OCI-LY7 (cell line): Measurements from ENCODE around the gene MINDY4. TPM values are rescaled to one million over a fixed set of nuclear protein-coding genes. Genes with fewer than 3 reads are reported as not detected.

ENCODE experiments used
- BruUV-seq: library from RNA; stranded (reverse); fragments of 400-500 nt; replicated peaks from 2 replicates; lab custom pipeline; 2021; lab: Mats Ljungman, UMichigan
- CTCF ChIA-PET: fragments of 300-600 bp; sonication (Branson Sonifier 250); formaldehyde crosslinking; loops from one replicate; lab custom pipeline; 2022; ENCODE audit warnings: antibody characterized with exemption; ENCODE audit not compliant: unreplicated experiment; lab: Charles Lee
- POLR2A ChIA-PET: fragments of 300-600 bp; sonication (Branson Sonifier 250); formaldehyde crosslinking; loops from one replicate; lab custom pipeline; 2022; ENCODE audit warnings: antibody characterized with exemption; lab: Charles Lee
- DNase-seq: peaks from one replicate; pipeline ENCODE4 v3.0.0-alpha.2; 2015; ENCODE audit warnings: low spot score
- H2AFZ ChIP-seq: fragments of 200-600 bp; sonication (generic), shearing (Covaris generic); 2 replicates; pipeline ENCODE4 v1.6.1; 2014; ENCODE audit warnings: mild to moderate bottlenecking, antibody characterized with exemption, low read length, moderate library complexity
- H3K27ac ChIP-seq: fragments of 200-600 bp; sonication (generic); 2 replicates; pipeline ENCODE4 v1.5.1; 2014; ENCODE audit warnings: mixed run types, low read depth, mild to moderate bottlenecking, moderate library complexity, low read length, inconsistent platforms; ENCODE audit not compliant: poor library complexity, severe bottlenecking
- H3K36me3 ChIP-seq: fragments of 200-600 bp; sonication (generic); 2 replicates; pipeline ENCODE4 v1.6.1; 2014; ENCODE audit warnings: mild to moderate bottlenecking, antibody characterized with exemption, low read length, moderate library complexity, mixed read lengths; ENCODE audit not compliant: insufficient read depth
- H3K4me1 ChIP-seq: fragments of 200-600 bp; sonication (generic); 2 replicates; pipeline ENCODE4 v1.5.1; 2014; ENCODE audit warnings: mild to moderate bottlenecking, low read length; ENCODE audit not compliant: insufficient read depth, poor library complexity, severe bottlenecking
- H3K4me2 ChIP-seq: fragments of 200-600 bp; sonication (generic); 2 replicates; pipeline ENCODE4 v1.6.1; 2014; ENCODE audit warnings: mild to moderate bottlenecking, low read length
- H3K4me3 ChIP-seq: fragments of 200-600 bp; sonication (generic); 2 replicates; pipeline ENCODE4 v1.5.1; 2014; ENCODE audit warnings: mild to moderate bottlenecking, low read depth, low read length; ENCODE audit not compliant: poor library complexity, severe bottlenecking
- H3K79me2 ChIP-seq: fragments of 200-600 bp; sonication (generic); 2 replicates; pipeline ENCODE4 v1.6.1; 2016; ENCODE audit warnings: low read depth, mild to moderate bottlenecking, low read length, moderate library complexity, mixed read lengths; ENCODE audit not compliant: insufficient read depth
- H3K9me2 ChIP-seq: fragments of 200-600 bp; sonication (generic); 2 replicates; pipeline ENCODE4 v1.6.1; 2016; ENCODE audit warnings: mild to moderate bottlenecking, low read length, mixed read lengths; ENCODE audit not compliant: insufficient read depth
- H3K9me3 ChIP-seq: fragments of 200-600 bp; sonication (generic); 2 replicates; pipeline ENCODE4 v1.6.1; 2014; ENCODE audit warnings: mild to moderate bottlenecking, mixed run types, low read length, mixed read lengths
- H4K20me1 ChIP-seq: fragments of 200-600 bp; sonication (generic); 2 replicates; pipeline ENCODE4 v1.6.1; 2014; ENCODE audit warnings: mild to moderate bottlenecking, antibody characterized with exemption, low read length, moderate library complexity, mixed read lengths; ENCODE audit not compliant: insufficient read depth
- EZH2phosphoT487 ChIP-seq: fragments of 200-600 bp; sonication (generic); IDR thresholded peaks from 2 replicates; pipeline ENCODE4 v1.6.1; 2018; ENCODE audit warnings: low read depth, borderline replicate concordance, mild to moderate bottlenecking, mixed run types, antibody characterized with exemption, low read length, moderate library complexity, mixed read lengths
- intact Hi-C: fragments of 100-400 bp; cut with micrococcal nuclease; formaldehyde crosslinking; loops from one replicate; pipeline ENCODE4 v1.10.0; 2022; ENCODE audit not compliant: unreplicated experiment
- total RNA-seq, 2 experiments: library from RNA; depleted of rRNA in 1 of 2; stranded (reverse); fragments of >200 nt in 1 of 2; shearing (Covaris generic) in 1 of 2; gene quantifications; 2 replicates each; pipeline ENCODE4 v1.2.3, GENCODE V29; 2014 to 2022
- TF ChIP-seq, protein P1 (sequence below): fragments of 200-600 bp; sonication (generic); conservative IDR thresholded peaks from 2 replicates; pipeline ENCODE4 v1.5.1; 2014; ENCODE audit warnings: mild to moderate bottlenecking, antibody characterized with exemption, low read length, moderate library complexity, mixed read lengths

MINDY4 gene
- total RNA-seq, 2 experiments from 2014 or later: 0.86 TPM; not detected in 1

DNA sequence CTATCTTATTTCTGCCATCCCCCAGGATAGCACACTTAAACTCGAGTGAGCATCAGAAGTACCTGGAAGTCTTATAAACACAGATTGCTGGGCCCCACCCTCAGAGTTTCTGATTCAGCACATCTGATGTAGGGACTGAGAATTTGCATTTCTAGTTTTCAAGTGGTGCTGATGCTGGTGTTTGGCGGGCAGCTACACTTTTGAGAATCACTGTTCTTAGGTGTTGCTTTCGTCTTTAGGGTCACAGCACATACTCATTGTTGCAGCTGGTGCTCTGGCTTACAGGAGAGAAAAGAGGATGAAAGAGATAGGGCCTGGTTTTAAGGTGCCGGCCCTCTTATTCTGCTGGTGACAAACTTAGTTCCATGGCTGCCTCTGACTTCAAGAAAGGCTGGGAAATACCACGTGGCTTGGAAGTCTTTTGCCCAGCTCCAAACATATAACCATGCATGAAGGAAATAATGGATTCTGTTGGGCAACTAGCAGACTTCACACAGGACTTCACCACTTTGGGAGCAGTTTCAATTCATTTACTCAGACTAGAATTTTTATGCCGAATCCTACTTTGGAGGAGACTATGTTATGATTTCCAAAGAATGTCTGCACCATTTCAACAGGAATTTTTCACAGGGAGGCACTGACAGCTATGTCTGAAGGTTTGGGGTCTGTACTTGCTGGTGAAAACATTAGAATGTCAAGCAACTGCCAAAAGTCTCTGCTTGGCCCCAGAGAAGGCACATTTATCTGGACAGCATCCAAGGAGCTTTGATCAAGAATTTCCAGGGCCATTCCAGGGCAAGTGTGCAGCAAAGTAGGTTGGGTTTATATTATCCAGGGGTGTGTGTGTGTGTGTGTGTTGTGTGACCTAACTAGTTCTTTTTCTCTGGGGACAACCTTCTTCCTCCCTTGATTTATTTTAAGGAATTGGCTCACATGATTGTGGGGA is 6.9 kb upstream of the MINDY4 start:
- Histone ChIP-seq H4K20me1 (no peaks in the 10 kb centered on the region), H3K79me2 (no peaks in the 10 kb centered on the region), H3K36me3 (no peaks in the 10 kb centered on the region), H3K27ac (no peak overlapping the region), H3K4me3 (no peak overlapping the region), H3K9me2 (no peaks in the 10 kb centered on the region), H3K9me3 (no peaks in the 10 kb centered on the region), H3K4me1 (no peaks in the 10 kb centered on the region), H2AFZ (no peak overlapping the region), H3K4me2 (no peak overlapping the region)
- intact Hi-C loops: no loop called here
- CTCF ChIA-PET: no interaction called here
- no peak for TF ChIP-seq EZH2phosphoT487
- TF ChIP-seq, protein P1, sequence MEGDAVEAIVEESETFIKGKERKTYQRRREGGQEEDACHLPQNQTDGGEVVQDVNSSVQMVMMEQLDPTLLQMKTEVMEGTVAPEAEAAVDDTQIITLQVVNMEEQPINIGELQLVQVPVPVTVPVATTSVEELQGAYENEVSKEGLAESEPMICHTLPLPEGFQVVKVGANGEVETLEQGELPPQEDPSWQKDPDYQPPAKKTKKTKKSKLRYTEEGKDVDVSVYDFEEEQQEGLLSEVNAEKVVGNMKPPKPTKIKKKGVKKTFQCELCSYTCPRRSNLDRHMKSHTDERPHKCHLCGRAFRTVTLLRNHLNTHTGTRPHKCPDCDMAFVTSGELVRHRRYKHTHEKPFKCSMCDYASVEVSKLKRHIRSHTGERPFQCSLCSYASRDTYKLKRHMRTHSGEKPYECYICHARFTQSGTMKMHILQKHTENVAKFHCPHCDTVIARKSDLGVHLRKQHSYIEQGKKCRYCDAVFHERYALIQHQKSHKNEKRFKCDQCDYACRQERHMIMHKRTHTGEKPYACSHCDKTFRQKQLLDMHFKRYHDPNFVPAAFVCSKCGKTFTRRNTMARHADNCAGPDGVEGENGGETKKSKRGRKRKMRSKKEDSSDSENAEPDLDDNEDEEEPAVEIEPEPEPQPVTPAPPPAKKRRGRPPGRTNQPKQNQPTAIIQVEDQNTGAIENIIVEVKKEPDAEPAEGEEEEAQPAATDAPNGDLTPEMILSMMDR: no peak
- POLR2A ChIA-PET: interaction anchor here (0.6 to 0.8 kb wide), 3 partner anchors 13 to 216 kb away, joined by 3 read pairs; no protein-coding TSS in a partner anchor
- DNase-seq: no peak
- no TSS peak for BruUV-seq

DNA sequence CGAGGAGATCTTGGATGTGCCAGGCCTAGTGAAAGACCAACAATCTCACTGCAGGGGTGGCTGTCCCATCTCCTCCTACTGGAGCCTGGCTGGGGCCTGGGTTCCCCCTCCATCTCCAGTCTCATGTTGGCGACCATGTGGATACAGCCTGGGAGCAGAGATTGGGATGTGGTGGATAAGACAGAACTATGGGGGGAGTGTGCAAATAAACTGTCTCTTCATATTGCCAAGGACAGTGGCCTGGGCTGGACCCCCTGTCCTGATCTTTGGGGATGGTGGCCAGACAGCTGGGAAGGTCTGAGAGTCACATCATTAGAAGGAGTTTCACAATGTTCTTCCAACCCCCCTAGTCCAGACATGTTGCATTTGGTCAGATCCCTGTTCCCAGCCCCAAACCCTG is 5.8 kb upstream of the MINDY4 start:
- Histone ChIP-seq H3K4me3 (no peak overlapping the region), H3K9me2 (no peaks in the 10 kb centered on the region), H3K36me3 (no peaks in the 10 kb centered on the region), H3K79me2 (no peaks in the 10 kb centered on the region), H4K20me1 (no peaks in the 10 kb centered on the region), H2AFZ (no peak overlapping the region), H3K4me2 (no peak overlapping the region), H3K27ac (no peak overlapping the region), H3K4me1 (no peaks in the 10 kb centered on the region), H3K9me3 (no peaks in the 10 kb centered on the region)
- intact Hi-C loops: no loop called here
- TF ChIP-seq, protein P1: no peak
- no peak for TF ChIP-seq EZH2phosphoT487
- no TSS peak for BruUV-seq
- no peak for DNase-seq
- ChIA-PET POLR2A (interaction anchor here (1.1 kb wide), 1 partner anchor 33 kb away, joined by 4 read pairs; no protein-coding TSS in a partner anchor), CTCF (no interaction called here)

DNA sequence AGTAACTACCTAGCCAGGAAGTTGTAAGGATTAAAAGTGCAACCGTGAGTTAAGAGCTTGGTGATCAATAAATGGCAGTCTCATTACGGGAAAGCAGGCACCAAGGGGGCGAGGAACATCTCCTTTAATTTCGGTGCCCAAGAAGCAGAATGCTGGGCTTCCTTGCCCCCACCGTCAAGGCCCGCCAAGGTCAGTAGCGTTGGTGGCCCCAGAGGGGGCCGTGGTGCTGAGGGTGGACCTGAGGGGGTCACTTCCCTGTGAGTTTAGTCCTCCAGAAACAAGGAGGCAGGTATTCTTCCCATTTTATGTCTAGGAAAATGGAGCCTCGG is 408 bp upstream of the MINDY4 start:
- peak overlapping the region; percentile 63; the same call in 1 of the 2 replicates for H3K4me2 ChIP-seq
- no peaks in the 10 kb centered on the region for H4K20me1 ChIP-seq
- no peak overlapping the region for H3K27ac ChIP-seq
- H3K4me3 ChIP-seq: no peak overlapping the region
- H2AFZ ChIP-seq: no peak overlapping the region
- H3K9me2 ChIP-seq: no peaks in the 10 kb centered on the region
- intact Hi-C loops: no loop called here
- POLR2A ChIA-PET: no interaction called here
- no peaks in the 10 kb centered on the region for H3K9me3 ChIP-seq
- no peaks in the 10 kb centered on the region for H3K79me2 ChIP-seq
- BruUV-seq: no TSS peak
- TF ChIP-seq, protein P1: no peak
- TF ChIP-seq EZH2phosphoT487: no peak
- no peak for DNase-seq
- no peaks in the 10 kb centered on the region for H3K4me1 ChIP-seq
- CTCF ChIA-PET: no interaction called here
- no peaks in the 10 kb centered on the region for H3K36me3 ChIP-seq
